Measurements from ENCODE around the gene FMN1.

DNA sequence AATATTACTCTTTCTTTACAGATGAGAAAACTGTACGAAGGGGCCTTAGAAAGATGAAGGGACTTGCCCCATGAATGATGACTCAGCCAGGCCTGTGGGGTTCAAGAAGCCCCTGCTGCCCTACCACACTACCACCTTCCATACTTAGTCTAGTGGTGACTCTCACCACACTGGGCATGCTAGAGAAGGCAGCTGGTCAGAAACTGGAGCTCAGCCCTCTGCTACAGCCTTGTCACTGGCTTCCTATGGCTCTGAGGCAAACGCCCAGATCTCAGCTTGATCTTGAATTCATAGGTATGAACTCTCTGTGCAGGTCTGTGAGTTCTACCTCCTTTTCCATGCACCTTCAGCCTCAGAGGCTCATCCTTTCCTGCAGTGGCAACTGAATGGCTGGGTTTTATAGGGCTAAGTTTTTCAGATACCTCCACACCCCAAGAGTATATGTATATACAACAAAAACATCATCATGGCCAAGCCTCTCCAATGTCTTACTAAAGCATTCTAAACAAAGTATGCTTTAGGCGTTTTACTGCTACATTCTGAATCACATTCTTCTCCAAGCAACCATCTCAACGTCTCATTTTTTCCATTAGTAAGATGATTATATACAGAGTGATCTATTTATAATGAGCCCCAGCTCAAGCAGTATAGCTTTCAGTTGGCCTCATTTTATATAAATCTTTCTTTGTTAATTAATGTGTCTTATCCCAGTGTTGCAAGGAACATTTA is 242.6 kb downstream of the FMN1 start:
- TF ChIP-seq, protein P1, sequence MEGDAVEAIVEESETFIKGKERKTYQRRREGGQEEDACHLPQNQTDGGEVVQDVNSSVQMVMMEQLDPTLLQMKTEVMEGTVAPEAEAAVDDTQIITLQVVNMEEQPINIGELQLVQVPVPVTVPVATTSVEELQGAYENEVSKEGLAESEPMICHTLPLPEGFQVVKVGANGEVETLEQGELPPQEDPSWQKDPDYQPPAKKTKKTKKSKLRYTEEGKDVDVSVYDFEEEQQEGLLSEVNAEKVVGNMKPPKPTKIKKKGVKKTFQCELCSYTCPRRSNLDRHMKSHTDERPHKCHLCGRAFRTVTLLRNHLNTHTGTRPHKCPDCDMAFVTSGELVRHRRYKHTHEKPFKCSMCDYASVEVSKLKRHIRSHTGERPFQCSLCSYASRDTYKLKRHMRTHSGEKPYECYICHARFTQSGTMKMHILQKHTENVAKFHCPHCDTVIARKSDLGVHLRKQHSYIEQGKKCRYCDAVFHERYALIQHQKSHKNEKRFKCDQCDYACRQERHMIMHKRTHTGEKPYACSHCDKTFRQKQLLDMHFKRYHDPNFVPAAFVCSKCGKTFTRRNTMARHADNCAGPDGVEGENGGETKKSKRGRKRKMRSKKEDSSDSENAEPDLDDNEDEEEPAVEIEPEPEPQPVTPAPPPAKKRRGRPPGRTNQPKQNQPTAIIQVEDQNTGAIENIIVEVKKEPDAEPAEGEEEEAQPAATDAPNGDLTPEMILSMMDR (IDR thresholded peaks at IDR 0.05), result no peak
- TF ChIP-seq POLR2A (IDR thresholded peaks at IDR 0.05), result no peak

Data from body of pancreas (tissue), 4 donors.